Suprapubic skin (tissue), 4 donors: ENCODE data around the gene FRMPD4. TPM values are rescaled to one million over a fixed set of nuclear protein-coding genes. Genes with fewer than 3 reads are reported as not detected.

Source experiments
- DNase-seq, 2 donors: peaks; one replicate each; pipeline ENCODE4 v3.0.0-alpha.2; 2019; ENCODE audit warnings: low spot score in 2 of 2
- H3K27ac ChIP-seq: fragments of 200-600 bp; sonication (generic); one replicate; pipeline ENCODE4 v1.5.1; 2019
- H3K27me3 ChIP-seq: fragments of 200-600 bp; sonication (generic); one replicate; pipeline ENCODE4 v1.5.1; 2019
- H3K36me3 ChIP-seq: fragments of 200-600 bp; sonication (generic); one replicate; pipeline ENCODE4 v1.5.1; 2019
- H3K4me1 ChIP-seq: fragments of 200-600 bp; sonication (generic); one replicate; pipeline ENCODE4 v1.5.1; 2019
- H3K4me3 ChIP-seq: fragments of 200-600 bp; sonication (generic); one replicate; pipeline ENCODE4 v1.5.1; 2019; ENCODE audit warnings: mild to moderate bottlenecking
- H3K9me3 ChIP-seq: fragments of 200-600 bp; sonication (generic); one replicate; pipeline ENCODE4 v1.5.1; 2019
- CTCF ChIP-seq, 2 donors: fragments of 200-600 bp in 1 of 2; fragments of 450-650 bp in 1 of 2; sonication (generic) in 1 of 2; IDR thresholded peaks; one replicate each; pipeline ENCODE4 v1.5.1; 2016 to 2019; ENCODE audit warnings: antibody characterized with exemption in 2 of 2, mild to moderate bottlenecking in 1 of 2, moderate library complexity in 1 of 2
- EP300 ChIP-seq: sonication (generic); formaldehyde crosslinking; IDR thresholded peaks from one replicate; pipeline ENCODE4 v1.6.1; 2017; ENCODE audit warnings: antibody characterized with exemption
- POLR2A ChIP-seq, 2 donors: fragments of 450-650 bp; IDR thresholded peaks; one replicate each; pipeline ENCODE4 v1.6.1; 2017; ENCODE audit warnings: antibody characterized with exemption in 2 of 2, mild to moderate bottlenecking in 2 of 2, moderate library complexity in 2 of 2
- POLR2AphosphoS5 ChIP-seq, 3 donors: sonication (generic); formaldehyde crosslinking; IDR thresholded peaks; one replicate each; pipeline ENCODE4 v1.6.1; 2017; ENCODE audit warnings: antibody characterized with exemption in 3 of 3
- WGBS: methylation state at CpG from one replicate; pipeline ENCODE4 v1.1.5; 2018; 5-methylcytosine and 5-hydroxymethylcytosine counted together
- total RNA-seq, 4 donors: library from RNA; depleted of rRNA; stranded (reverse); fragments of >200 nt; gene quantifications; one replicate each; pipeline ENCODE4 v1.1.0, GENCODE V29; 2016

The FRMPD4 gene
- total RNA-seq, 4 donors from 2014 or later = 0.08 to 0.13 TPM; not detected in 2

GRCh38 chrX:12753366-12753765 lies 615.1 kb downstream of the FRMPD4 start:
- Histone ChIP-seq H3K27me3 (no peaks in the 10 kb centered on the region), H3K4me3 (no peak overlapping the region), H3K9me3 (no peaks in the 10 kb centered on the region), H3K4me1 (no peaks in the 10 kb centered on the region), H3K36me3 (no peaks in the 10 kb centered on the region), H3K27ac (no peak overlapping the region)
- 78% methylated on average over 2 of the region's 2 CpGs for WGBS
- DNase-seq = no peak
- TF ChIP-seq CTCF (IDR thresholded peaks at IDR 0.05) = no peak
- no peak for TF ChIP-seq POLR2AphosphoS5 (IDR thresholded peaks at IDR 0.05)
- TF ChIP-seq EP300 = no peak
- no peak for TF ChIP-seq POLR2A (IDR thresholded peaks at IDR 0.05)

GRCh38 chrX:12758291-12758690 lies 620.0 kb downstream of the FRMPD4 start:
- Histone ChIP-seq H3K27ac (no peak overlapping the region), H3K36me3 (no peaks in the 10 kb centered on the region), H3K27me3 (no peaks in the 10 kb centered on the region), H3K4me1 (no peaks in the 10 kb centered on the region), H3K4me3 (no peak overlapping the region), H3K9me3 (no peaks in the 10 kb centered on the region)
- DNase-seq = no peak
- TF ChIP-seq EP300 (no peak), CTCF (IDR thresholded peaks at IDR 0.05) (no peak), POLR2A (IDR thresholded peaks at IDR 0.05) (no peak)
- 72% methylated on average over 3 of the region's 3 CpGs for WGBS

DNA sequence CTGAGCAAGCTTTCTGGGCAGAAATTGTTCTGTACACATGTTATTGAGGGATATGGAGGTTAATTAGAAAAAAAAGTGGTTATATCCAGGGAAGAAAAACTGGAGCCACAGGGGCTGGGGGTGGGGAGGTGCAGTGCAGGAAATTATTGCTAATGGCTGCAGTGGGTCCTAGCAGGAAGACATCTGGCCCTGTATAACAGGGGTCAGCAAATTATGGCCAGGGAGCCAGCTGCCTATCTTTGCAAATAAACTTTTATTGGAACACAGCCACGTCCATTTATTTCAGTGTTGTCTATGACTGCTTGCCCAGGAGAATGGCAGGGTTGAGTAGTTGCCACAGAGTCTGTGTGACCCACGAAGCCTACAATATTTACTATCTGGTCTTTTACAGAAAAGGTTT lies 629.6 kb downstream of the FRMPD4 start:
- Histone ChIP-seq H3K27ac (no peak overlapping the region), H3K9me3 (no peaks in the 10 kb centered on the region), H3K27me3 (no peaks in the 10 kb centered on the region), H3K4me3 (no peak overlapping the region), H3K4me1 (no peaks in the 10 kb centered on the region), H3K36me3 (no peaks in the 10 kb centered on the region)
- WGBS = 65% methylated on average over 2 of the region's 2 CpGs
- DNase-seq = no peak
- TF ChIP-seq POLR2AphosphoS5 (IDR thresholded peaks at IDR 0.05) (no peak), POLR2A (IDR thresholded peaks at IDR 0.05) (no peak), CTCF (IDR thresholded peaks at IDR 0.05) (no peak), EP300 (no peak)

DNA sequence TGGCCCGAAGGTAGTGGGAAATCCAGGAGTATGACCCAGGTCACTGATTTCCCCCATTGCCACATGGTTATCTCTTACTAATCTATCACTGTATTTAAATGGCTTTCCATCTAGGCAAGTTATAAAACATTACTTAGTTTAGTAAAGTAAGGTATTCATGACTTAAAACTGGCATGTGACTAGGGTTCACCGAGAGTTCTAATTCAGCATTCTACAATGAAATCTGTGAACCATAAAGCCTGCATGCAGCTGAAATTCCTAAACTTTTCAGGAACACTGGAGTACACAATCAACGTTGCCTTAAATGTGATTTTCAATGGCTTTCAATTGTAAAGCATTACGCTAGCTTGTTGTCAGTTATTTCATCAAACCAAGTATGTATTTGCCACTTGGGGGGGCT lies 630.2 kb downstream of the FRMPD4 start:
- TF ChIP-seq CTCF (IDR thresholded peaks at IDR 0.05) = no peak
- TF ChIP-seq POLR2A (IDR thresholded peaks at IDR 0.05) = no peak
- TF ChIP-seq POLR2AphosphoS5 (IDR thresholded peaks at IDR 0.05) = no peak
- TF ChIP-seq EP300 = no peak
- Histone ChIP-seq H3K27ac (no peak overlapping the region), H3K27me3 (no peaks in the 10 kb centered on the region), H3K36me3 (no peaks in the 10 kb centered on the region), H3K9me3 (no peaks in the 10 kb centered on the region), H3K4me3 (no peak overlapping the region), H3K4me1 (no peaks in the 10 kb centered on the region)
- WGBS = 90% methylated on average over 4 of the region's 4 CpGs
- DNase-seq = no peak

DNA sequence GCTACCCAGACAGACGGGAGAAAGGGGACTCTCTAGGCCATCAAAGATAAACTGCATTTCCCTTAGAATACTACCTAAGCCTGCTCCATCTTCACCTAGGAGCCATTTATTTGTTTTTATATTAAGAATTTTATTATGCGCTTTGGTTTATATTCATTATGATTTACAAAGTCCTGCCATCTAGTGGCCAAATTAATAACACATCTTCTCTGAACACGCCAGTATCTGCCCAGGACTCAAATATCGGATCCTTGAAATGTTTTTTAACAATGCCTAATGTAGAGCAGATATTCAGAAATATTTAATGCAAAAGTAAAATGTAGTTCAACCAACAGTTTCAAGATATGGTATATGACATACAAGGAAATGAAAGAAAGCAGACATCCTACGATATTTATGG lies 632.2 kb downstream of the FRMPD4 start:
- Histone ChIP-seq H3K4me3 (no peak overlapping the region), H3K27me3 (no peaks in the 10 kb centered on the region), H3K4me1 (no peaks in the 10 kb centered on the region), H3K36me3 (no peaks in the 10 kb centered on the region), H3K9me3 (no peaks in the 10 kb centered on the region), H3K27ac (no peak overlapping the region)
- no peak for DNase-seq
- no peak for TF ChIP-seq EP300
- TF ChIP-seq POLR2A (IDR thresholded peaks at IDR 0.05) = no peak
- peak; percentile 11 to 27 for TF ChIP-seq CTCF (IDR thresholded peaks at IDR 0.05)
- TF ChIP-seq POLR2AphosphoS5 (IDR thresholded peaks at IDR 0.05) = no peak
- 37% methylated on average over 5 of the region's 5 CpGs for WGBS
